HEK293T (cell line): ENCODE data around the gene MXD1.

Source experiments
- CTCF ChIA-PET: fragments of 350-600 bp; formaldehyde crosslinking; extraction: SDS; loops from one replicate; lab custom pipeline; 2021; ENCODE audit warnings: antibody characterized with exemption, inconsistent platforms; lab: Yijun Ruan, JAX
- POLR2A ChIA-PET: fragments of 350-600 bp; formaldehyde crosslinking; extraction: SDS; loops from one replicate; lab custom pipeline; 2020; ENCODE audit warnings: antibody characterized with exemption, inconsistent platforms; lab: Yijun Ruan, JAX
- DNase-seq: peaks from one replicate; pipeline ENCODE4 v3.0.0; 2012; ENCODE audit warnings: mixed read lengths; ENCODE audit errors: extremely low spot score
- ARNT ChIP-seq: fragments of 450-650 bp; IDR thresholded peaks from 2 replicates; pipeline ENCODE4 v1.6.1; 2017; ENCODE audit warnings: mild to moderate bottlenecking
- BHLHE40 ChIP-seq: fragments of 450-650 bp; IDR thresholded peaks from 2 replicates; pipeline ENCODE4 v1.6.1; 2016; ENCODE audit warnings: mild to moderate bottlenecking, moderate library complexity, borderline replicate concordance
- CTBP1 ChIP-seq: fragments of 450-650 bp; IDR thresholded peaks from 2 replicates; pipeline ENCODE4 v1.6.1; 2016; ENCODE audit warnings: borderline replicate concordance
- ELF4 ChIP-seq: fragments of 450-650 bp; IDR thresholded peaks from 2 replicates; pipeline ENCODE4 v1.6.1; 2017; ENCODE audit warnings: antibody characterized with exemption
- FOXA1 ChIP-seq: fragments of 450-650 bp; IDR thresholded peaks from 2 replicates; pipeline ENCODE4 v1.6.1; 2016; ENCODE audit warnings: mild to moderate bottlenecking
- FOXK2 ChIP-seq: fragments of 450-650 bp; IDR thresholded peaks from 2 replicates; pipeline ENCODE4 v1.6.1; 2016; ENCODE audit warnings: mild to moderate bottlenecking
- FOXM1 ChIP-seq: fragments of 450-650 bp; IDR thresholded peaks from 2 replicates; pipeline ENCODE4 v1.6.1; 2017; ENCODE audit warnings: mild to moderate bottlenecking, borderline replicate concordance
- HDGF ChIP-seq: fragments of 450-650 bp; IDR thresholded peaks from 2 replicates; pipeline ENCODE4 v1.6.1; 2017; ENCODE audit warnings: antibody characterized with exemption, borderline replicate concordance
- L3MBTL2 ChIP-seq: fragments of 450-650 bp; conservative IDR thresholded peaks from 2 replicates; pipeline ENCODE4 v1.6.1; 2016; ENCODE audit warnings: mild to moderate bottlenecking
- LEF1 ChIP-seq: fragments of 450-650 bp; IDR thresholded peaks from 2 replicates; pipeline ENCODE4 v1.6.1; 2017; ENCODE audit warnings: mild to moderate bottlenecking, borderline replicate concordance
- NFRKB ChIP-seq: fragments of 450-650 bp; IDR thresholded peaks from 2 replicates; pipeline ENCODE4 v1.6.1; 2016; ENCODE audit warnings: mild to moderate bottlenecking, moderate library complexity
- SP1 ChIP-seq: fragments of 450-650 bp; IDR thresholded peaks from 2 replicates; pipeline ENCODE4 v1.6.1; 2017
- SUZ12 ChIP-seq: fragments of 450-650 bp; IDR thresholded peaks from 2 replicates; pipeline ENCODE4 v1.6.1; 2016; ENCODE audit warnings: mild to moderate bottlenecking
- TARDBP ChIP-seq: fragments of 450-650 bp; IDR thresholded peaks from 2 replicates; pipeline ENCODE4 v1.6.1; 2016
- ZNF384 ChIP-seq: fragments of 450-650 bp; IDR thresholded peaks from 2 replicates; pipeline ENCODE4 v1.6.1; 2016
- TF ChIP-seq, protein P1 (sequence below): fragments of 450-650 bp; IDR thresholded peaks from 2 replicates; pipeline ENCODE4 v1.6.1; 2016

Gene MXD1

DNA sequence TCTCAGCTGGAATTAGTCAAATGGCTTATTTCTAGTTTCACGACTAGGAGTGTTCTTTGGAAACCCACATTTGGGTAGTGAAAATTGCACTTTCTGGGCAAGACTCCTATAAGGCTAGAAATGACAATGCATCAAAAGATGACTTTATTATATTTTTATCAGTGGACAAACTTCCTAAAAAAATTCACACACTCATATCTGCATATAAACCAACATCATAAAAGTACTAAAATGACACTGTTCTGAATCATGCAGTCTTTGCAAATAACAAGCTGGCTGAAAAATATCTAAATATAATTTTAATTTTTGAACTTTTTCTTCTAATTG lies 17.6 kb downstream of the MXD1 start:
- DNase-seq: no peak
- ChIA-PET CTCF (interaction anchor here (0.6 to 1.2 kb wide), 2 partner anchors 9 to 1307 kb away, joined by 3 read pairs; no protein-coding TSS in a partner anchor), POLR2A (interaction anchor here (1.5 kb wide), 1 partner anchor 209 kb away, joined by 5 read pairs; no protein-coding TSS in a partner anchor)
- TF ChIP-seq ZNF384 (no peak), BHLHE40 (no peak), FOXM1 (no peak), FOXA1 (no peak), FOXK2 (no peak), CTBP1 (no peak), ELF4 (no peak), SP1 (no peak), L3MBTL2 (no peak), NFRKB (no peak), HDGF (no peak), SUZ12 (no peak), TARDBP (no peak)
- TF ChIP-seq, protein P1, sequence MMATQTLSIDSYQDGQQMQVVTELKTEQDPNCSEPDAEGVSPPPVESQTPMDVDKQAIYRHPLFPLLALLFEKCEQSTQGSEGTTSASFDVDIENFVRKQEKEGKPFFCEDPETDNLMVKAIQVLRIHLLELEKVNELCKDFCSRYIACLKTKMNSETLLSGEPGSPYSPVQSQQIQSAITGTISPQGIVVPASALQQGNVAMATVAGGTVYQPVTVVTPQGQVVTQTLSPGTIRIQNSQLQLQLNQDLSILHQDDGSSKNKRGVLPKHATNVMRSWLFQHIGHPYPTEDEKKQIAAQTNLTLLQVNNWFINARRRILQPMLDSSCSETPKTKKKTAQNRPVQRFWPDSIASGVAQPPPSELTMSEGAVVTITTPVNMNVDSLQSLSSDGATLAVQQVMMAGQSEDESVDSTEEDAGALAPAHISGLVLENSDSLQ: no peak

- DNase-seq: no peak
- CTCF ChIA-PET: interaction anchor here (1.2 kb wide), 1 partner anchor 10 kb away, joined by 3 read pairs; no protein-coding TSS in a partner anchor
- POLR2A ChIA-PET: interaction anchor here (1.5 kb wide), 1 partner anchor 209 kb away, joined by 5 read pairs; no protein-coding TSS in a partner anchor
- TF ChIP-seq FOXM1 (no peak), BHLHE40 (no peak), CTBP1 (no peak)
Measured at GRCh38 chr2:69933254-69933828, 18.4 kb downstream of the MXD1 start.

GRCh38 chr2:69933839-69934613 lies 19.1 kb downstream of the MXD1 start:
- CTCF ChIA-PET: interaction anchor here (1.2 kb wide), 1 partner anchor 10 kb away, joined by 3 read pairs; no protein-coding TSS in a partner anchor
- POLR2A ChIA-PET: interaction anchor here (1.5 kb wide), 1 partner anchor 208 kb away, joined by 5 read pairs; no protein-coding TSS in a partner anchor
- TF ChIP-seq SUZ12 (no peak), FOXM1 (no peak), FOXA1 (no peak), HDGF (no peak), ZNF384 (no peak), TARDBP (no peak), LEF1 (no peak), SP1 (no peak), FOXK2 (no peak), CTBP1 (no peak), L3MBTL2 (no peak), BHLHE40 (no peak), ELF4 (no peak), ARNT (no peak), NFRKB (no peak)
- TF ChIP-seq, protein P1: no peak
- no peak for DNase-seq

- ChIA-PET CTCF (no interaction called here), POLR2A (no interaction called here)
- DNase-seq: no peak
- TF ChIP-seq BHLHE40 (no peak), FOXK2 (no peak), NFRKB (no peak), L3MBTL2 (no peak), FOXA1 (no peak), SUZ12 (no peak), LEF1 (no peak), ELF4 (no peak)
- TF ChIP-seq, protein P1: no peak
Measured at GRCh38 chr2:69934614-69934908, 19.7 kb downstream of the MXD1 start.

- no peak for DNase-seq
- ChIA-PET POLR2A (no interaction called here), CTCF (no interaction called here)
- TF ChIP-seq FOXM1 (no peak), FOXK2 (no peak), BHLHE40 (no peak), TARDBP (no peak)
Measured at GRCh38 chr2:69935011-69935410, 20.1 kb downstream of the MXD1 start.

DNA sequence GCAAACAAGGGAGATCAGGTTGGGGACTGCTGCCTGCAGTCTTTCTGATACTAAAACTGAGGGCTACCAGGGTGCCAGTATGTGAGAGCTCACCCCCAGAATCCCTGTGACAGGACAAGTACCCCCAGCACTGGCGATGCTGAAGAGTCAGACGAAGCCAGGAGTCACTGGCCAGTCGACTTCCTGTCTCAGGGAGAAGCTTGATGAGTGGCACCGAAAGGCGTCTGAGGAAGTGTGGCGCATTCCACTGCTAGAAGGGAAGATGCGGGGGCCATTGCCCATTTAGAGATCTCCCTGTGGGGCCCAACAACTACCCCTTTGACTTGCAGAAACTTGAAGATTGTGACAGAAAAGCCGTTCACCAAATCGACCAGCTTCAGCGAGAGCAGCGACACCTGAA lies 22.0 kb downstream of the MXD1 start:
- DNase-seq: no peak
- TF ChIP-seq ELF4 (no peak), ARNT (no peak), FOXA1 (no peak), BHLHE40 (no peak), FOXM1 (no peak), ZNF384 (no peak), SP1 (no peak), NFRKB (no peak), HDGF (no peak), CTBP1 (no peak), FOXK2 (no peak)
- CTCF ChIA-PET: no interaction called here
- POLR2A ChIA-PET: no interaction called here
